Fibroblast of lung (primary cell): ENCODE measurements around the gene FAM53B. TPM values are rescaled to one million over a fixed set of nuclear protein-coding genes. Genes with fewer than 3 reads are reported as not detected.

Experiments used
- DNase-seq, 2 donors: peaks; one replicate each; pipeline versions ENCODE4 v3.0.0 to v3.0.0-alpha.2; 2010; ENCODE audit warnings: low read depth in 2 of 2
- H2AFZ ChIP-seq: 2 replicates; pipeline ENCODE4 v1.5.1; 2012; ENCODE audit warnings: low read length, control low read depth, inconsistent platforms
- H3K27ac ChIP-seq: 2 replicates; pipeline ENCODE4 v1.5.1; 2011; ENCODE audit warnings: low read length, control low read depth; ENCODE audit not compliant: insufficient read depth
- H3K27me3 ChIP-seq: 2 replicates; pipeline ENCODE4 v1.5.1; 2011; ENCODE audit warnings: mild to moderate bottlenecking, low read length; ENCODE audit not compliant: control insufficient read depth, insufficient read depth
- H3K36me3 ChIP-seq: 2 replicates; pipeline ENCODE4 v1.5.1; 2011; ENCODE audit warnings: low read length; ENCODE audit not compliant: control insufficient read depth, insufficient read depth
- H3K4me1 ChIP-seq: 2 replicates; pipeline ENCODE4 v1.5.1; 2011; ENCODE audit warnings: low read length; ENCODE audit not compliant: control insufficient read depth, insufficient read depth; ENCODE audit errors: extremely low read depth
- H3K4me2 ChIP-seq: 2 replicates; pipeline ENCODE4 v1.5.1; 2011; ENCODE audit warnings: low read length, control low read depth; ENCODE audit not compliant: insufficient read depth; ENCODE audit errors: extremely low read depth
- H3K4me3 ChIP-seq, 4 experiments: fragments of 200-600 bp in 1 of 4; sonication (generic) in 1 of 4; replicated peaks in 1 of 4; 2 replicates each; pipeline ENCODE4 v1.5.1; 2011 to 2016; ENCODE audit warnings: low read length in 4 of 4, low read depth in 3 of 4, mild to moderate bottlenecking in 3 of 4, control low read depth in 2 of 4, inconsistent platforms in 1 of 4, mixed read lengths in 1 of 4; ENCODE audit not compliant: insufficient read depth in 1 of 4; ENCODE audit errors: control extremely low read depth in 1 of 4
- H3K79me2 ChIP-seq: 2 replicates; pipeline ENCODE4 v1.5.1; 2012; ENCODE audit warnings: mild to moderate bottlenecking, low read length, inconsistent platforms; ENCODE audit not compliant: control insufficient read depth, insufficient read depth
- H3K9ac ChIP-seq: 2 replicates; pipeline ENCODE4 v1.5.1; 2011; ENCODE audit warnings: mild to moderate bottlenecking, low read length, control low read depth; ENCODE audit not compliant: insufficient read depth
- H3K9me3 ChIP-seq: 2 replicates; pipeline ENCODE4 v1.5.1; 2012; ENCODE audit warnings: low read depth, low read length; ENCODE audit not compliant: control insufficient read depth, insufficient read depth
- H4K20me1 ChIP-seq: 2 replicates; pipeline ENCODE4 v1.5.1; 2011; ENCODE audit warnings: low read length; ENCODE audit not compliant: control insufficient read depth, insufficient read depth; ENCODE audit errors: extremely low read depth
- EZH2 ChIP-seq: IDR thresholded peaks from 2 replicates; pipeline ENCODE4 v1.5.1; 2012; ENCODE audit warnings: low read length, control low read depth, mild to moderate bottlenecking; ENCODE audit errors: missing control alignments
- polyA plus RNA-seq, 2 donors: library from polyadenylated mRNA; depleted of rRNA in 1 of 2; stranded (reverse) in 1 of 2; unstranded in 1 of 2; fragments of >200 nt; gene quantifications; 2 replicates each; pipeline ENCODE4 v1.2.1, GENCODE V29; 2011 to 2012; ENCODE audit warnings: missing spikeins in 1 of 2
- total RNA-seq: library from RNA; depleted of rRNA; stranded (reverse); fragments of >200 nt; gene quantifications from 2 replicates; pipeline ENCODE4 v1.2.1, GENCODE V29; 2014
- TF ChIP-seq, protein P1 (sequence below), 2 donors: IDR thresholded peaks in 1 of 2; conservative IDR thresholded peaks in 1 of 2; 1 replicate in 1 of 2; 2 replicates in 1 of 2; pipeline ENCODE4 v1.5.1; 2011 to 2012; ENCODE audit warnings: low read length in 2 of 2, control low read depth in 1 of 2, inconsistent platforms in 1 of 2, low read depth in 1 of 2, mild to moderate bottlenecking in 1 of 2

FAM53B gene
- total and polyA plus RNA-seq, 2 donors (not counting 1 experiment from before 2014, with no cell fraction given) = 2.2 to 11.7 TPM

DNA sequence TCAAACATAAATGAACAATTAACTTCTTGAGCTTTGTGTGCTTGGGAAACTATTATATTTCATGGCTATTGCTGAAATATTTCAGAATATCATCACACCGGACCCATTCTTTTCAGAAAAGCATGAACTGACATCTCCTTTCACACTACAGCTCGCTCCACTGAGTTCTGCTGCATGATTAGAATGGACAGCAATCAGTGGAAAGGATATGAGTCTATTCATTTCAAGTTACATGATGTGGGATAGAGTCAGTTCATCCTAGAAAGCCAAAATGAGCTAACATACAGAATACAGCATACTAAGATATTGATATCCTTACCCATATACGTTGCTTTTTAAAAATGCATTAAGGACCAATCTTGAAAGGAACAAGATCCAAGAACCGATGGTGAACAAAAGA is 1.1 kb upstream of the FAM53B start:
- Histone ChIP-seq H3K27me3 (no peaks in the 10 kb centered on the region), H3K4me3 (peak overlapping the region in 1 of 4 experiments; percentile 61), H3K79me2 (no peaks in the 10 kb centered on the region), H3K9me3 (no peaks in the 10 kb centered on the region), H3K4me2 (no peak overlapping the region), H3K27ac (peak overlapping the region; percentile 68), H4K20me1 (no peaks in the 10 kb centered on the region), H3K4me1 (peaks cover 2% of the 10 kb centered on the region), H3K9ac (no peak overlapping the region), H2AFZ (no peak overlapping the region), H3K36me3 (no peaks in the 10 kb centered on the region)
- TF ChIP-seq, protein P1, sequence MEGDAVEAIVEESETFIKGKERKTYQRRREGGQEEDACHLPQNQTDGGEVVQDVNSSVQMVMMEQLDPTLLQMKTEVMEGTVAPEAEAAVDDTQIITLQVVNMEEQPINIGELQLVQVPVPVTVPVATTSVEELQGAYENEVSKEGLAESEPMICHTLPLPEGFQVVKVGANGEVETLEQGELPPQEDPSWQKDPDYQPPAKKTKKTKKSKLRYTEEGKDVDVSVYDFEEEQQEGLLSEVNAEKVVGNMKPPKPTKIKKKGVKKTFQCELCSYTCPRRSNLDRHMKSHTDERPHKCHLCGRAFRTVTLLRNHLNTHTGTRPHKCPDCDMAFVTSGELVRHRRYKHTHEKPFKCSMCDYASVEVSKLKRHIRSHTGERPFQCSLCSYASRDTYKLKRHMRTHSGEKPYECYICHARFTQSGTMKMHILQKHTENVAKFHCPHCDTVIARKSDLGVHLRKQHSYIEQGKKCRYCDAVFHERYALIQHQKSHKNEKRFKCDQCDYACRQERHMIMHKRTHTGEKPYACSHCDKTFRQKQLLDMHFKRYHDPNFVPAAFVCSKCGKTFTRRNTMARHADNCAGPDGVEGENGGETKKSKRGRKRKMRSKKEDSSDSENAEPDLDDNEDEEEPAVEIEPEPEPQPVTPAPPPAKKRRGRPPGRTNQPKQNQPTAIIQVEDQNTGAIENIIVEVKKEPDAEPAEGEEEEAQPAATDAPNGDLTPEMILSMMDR (conservative IDR thresholded peaks at IDR 0.05 in 1 of 2, IDR thresholded peaks at IDR 0.05 in 1 of 2; ENCODE audit: low read depth in 1 of 2, low read length in 2 of 2) = no peak
- TF ChIP-seq EZH2 = no peak
- no peak for DNase-seq

DNA sequence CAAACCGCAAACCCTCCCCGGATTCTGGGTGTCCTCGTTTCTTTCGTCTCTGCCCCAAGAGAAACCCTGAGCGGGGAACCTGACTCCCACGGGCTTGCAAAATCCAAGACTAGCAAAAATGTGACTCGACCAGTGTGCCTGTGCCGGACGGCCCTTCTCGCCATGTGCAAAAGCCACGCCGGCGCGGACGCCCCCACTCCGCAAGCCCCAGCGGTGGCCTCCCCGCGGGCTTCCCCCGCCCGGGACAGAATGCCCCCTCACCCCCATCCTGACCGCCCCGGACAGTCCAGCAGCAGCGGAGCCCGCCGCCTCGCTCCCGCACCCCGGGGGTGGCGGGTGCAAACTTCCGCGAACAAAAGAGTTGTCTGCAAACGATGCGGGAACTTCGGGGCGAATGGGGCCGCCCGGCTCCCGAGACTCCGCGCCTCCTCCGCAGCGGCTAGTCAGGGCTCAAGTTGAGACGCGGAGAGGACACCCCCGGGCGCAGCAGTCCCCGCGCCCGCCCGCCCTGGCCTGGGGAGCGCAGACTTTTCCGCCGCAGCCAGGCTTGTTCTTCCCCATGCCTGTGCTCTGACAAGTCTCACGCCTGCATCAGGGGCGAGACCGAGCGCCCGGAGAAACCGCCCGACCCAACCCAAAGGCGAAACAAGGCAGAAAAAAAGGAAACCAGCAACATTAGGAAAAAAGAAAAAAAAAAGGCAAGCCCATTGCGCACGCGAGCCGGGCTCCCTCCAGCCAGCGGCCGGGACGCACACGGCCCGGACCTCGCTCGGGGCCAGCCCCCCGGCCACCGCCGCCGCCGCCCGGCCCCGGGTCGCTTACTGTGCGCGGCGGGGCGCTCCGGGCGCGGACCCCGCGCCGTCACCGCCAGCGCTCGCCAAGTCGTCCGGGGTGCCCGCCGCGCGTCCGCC is 732 bp downstream of the FAM53B start:
- H3K4me3 ChIP-seq = peak overlapping the region; percentile 59 to 72 (median 68)
- H3K36me3 ChIP-seq = no peaks in the 10 kb centered on the region
- peak overlapping the region; percentile 2 for H3K27ac ChIP-seq
- H3K79me2 ChIP-seq = no peaks in the 10 kb centered on the region
- H4K20me1 ChIP-seq = no peaks in the 10 kb centered on the region
- H3K9me3 ChIP-seq = no peaks in the 10 kb centered on the region
- DNase-seq = peak; percentile 36 to 44
- peak overlapping the region; percentile 39 for H3K4me2 ChIP-seq
- TF ChIP-seq, protein P1 (conservative IDR thresholded peaks at IDR 0.05 in 1 of 2, IDR thresholded peaks at IDR 0.05 in 1 of 2; ENCODE audit: low read depth in 1 of 2, low read length in 2 of 2) = no peak
- no peak for TF ChIP-seq EZH2
- H2AFZ ChIP-seq = no peak overlapping the region
- peak overlapping the region; percentile 64 for H3K9ac ChIP-seq
- no peaks in the 10 kb centered on the region for H3K27me3 ChIP-seq
- peaks cover 2% of the 10 kb centered on the region for H3K4me1 ChIP-seq

DNA sequence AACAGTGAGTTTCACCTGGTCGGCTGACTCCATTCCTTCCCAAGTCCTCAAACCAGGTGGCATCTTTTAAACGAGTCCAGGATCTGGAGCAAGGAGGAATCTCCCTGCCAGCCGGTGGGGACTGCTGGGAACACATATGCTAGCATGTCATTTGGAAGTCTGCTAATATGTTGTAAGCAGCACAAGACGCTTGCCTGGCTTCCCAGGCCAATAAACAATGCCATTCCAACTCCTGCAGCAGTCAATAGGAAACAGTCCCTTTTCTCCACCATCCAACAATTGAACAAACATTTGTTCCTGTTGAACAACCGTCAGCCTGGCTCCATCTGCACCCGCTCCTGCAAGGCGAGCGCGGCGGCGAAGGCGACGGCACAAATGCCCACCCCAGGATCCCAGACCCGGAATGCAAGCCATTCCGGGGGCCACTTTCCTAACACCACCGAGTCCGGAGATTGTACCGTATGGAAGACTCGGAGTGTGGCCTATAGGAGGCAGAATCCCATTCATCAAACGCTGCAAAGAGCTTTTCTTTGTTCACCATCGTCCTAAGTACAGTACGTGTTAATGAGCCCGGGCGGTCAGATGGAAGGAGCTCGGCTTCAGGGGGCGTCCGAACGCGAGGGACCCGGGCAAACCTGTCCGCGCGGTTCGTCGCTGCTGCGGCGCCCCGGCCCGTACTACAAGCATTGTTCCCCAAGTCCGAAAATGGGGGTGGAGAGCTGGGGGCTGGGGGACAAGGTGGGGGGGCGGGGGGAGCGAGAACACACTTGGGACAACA is 1.6 kb downstream of the FAM53B start:
- H3K9me3 ChIP-seq = no peaks in the 10 kb centered on the region
- H3K27me3 ChIP-seq = no peaks in the 10 kb centered on the region
- peaks cover 2% of the 10 kb centered on the region for H3K4me1 ChIP-seq
- H2AFZ ChIP-seq = no peak overlapping the region
- H3K4me3 ChIP-seq = peak overlapping the region; percentile 59 to 72 (median 68)
- no peak overlapping the region for H3K9ac ChIP-seq
- peak overlapping the region; percentile 83 for H3K4me2 ChIP-seq
- no peaks in the 10 kb centered on the region for H3K79me2 ChIP-seq
- no peaks in the 10 kb centered on the region for H4K20me1 ChIP-seq
- DNase-seq = peak; percentile 33 to 39
- H3K36me3 ChIP-seq = no peaks in the 10 kb centered on the region
- H3K27ac ChIP-seq = no peak overlapping the region
- no peak for TF ChIP-seq EZH2
- TF ChIP-seq, protein P1 (conservative IDR thresholded peaks at IDR 0.05 in 1 of 2, IDR thresholded peaks at IDR 0.05 in 1 of 2; ENCODE audit: low read depth in 1 of 2, low read length in 2 of 2) = peak in 1 of 2 donors; percentile 33
